H1 (cell line): ENCODE data around the gene DISC1. TPM values are rescaled to one million over a fixed set of nuclear protein-coding genes. Genes with fewer than 3 reads are reported as not detected.

Experiments
- CTCF ChIA-PET: fragments of 300-600 bp; sonication (Branson Sonifier 250); formaldehyde crosslinking; loops from one replicate; lab custom pipeline; 2021; ENCODE audit not compliant: partially characterized antibody; lab: Charles Lee
- POLR2A ChIA-PET: fragments of 300-600 bp; sonication (Branson Sonifier 250); formaldehyde crosslinking; loops from one replicate; lab custom pipeline; 2021; ENCODE audit warnings: inconsistent platforms; ENCODE audit not compliant: partially characterized antibody; lab: Charles Lee
- DNase-seq, 2 experiments: peaks; one replicate each; pipeline versions ENCODE4 v3.0.0 to v3.0.0-alpha.2; 2010 to 2022; ENCODE audit warnings: low spot score in 2 of 2, low read depth in 1 of 2, mixed read lengths in 1 of 2
- FAIRE-seq: peaks from 2 replicates; lab custom pipeline; 2011; peaks lifted over from hg19 to GRCh38; lab: Jason Lieb, UNC
- H2AFZ ChIP-seq: 2 replicates; pipeline ENCODE4 v1.8.1; 2012; ENCODE audit warnings: low read length, inconsistent platforms
- H2AK5ac ChIP-seq: 2 replicates; pipeline ENCODE4 v1.6.1; 2013; ENCODE audit warnings: low read depth, low read length
- H2BK120ac ChIP-seq: replicated peaks from 2 replicates; pipeline ENCODE3; 2013; ENCODE audit warnings: low read depth, low read length, inconsistent platforms
- H2BK12ac ChIP-seq: 2 replicates; pipeline ENCODE4 v1.6.1; 2013; ENCODE audit warnings: low read depth, low read length
- H2BK15ac ChIP-seq: 2 replicates; pipeline ENCODE4 v1.6.1; 2013; ENCODE audit warnings: low read length
- H2BK20ac ChIP-seq: 2 replicates; pipeline ENCODE4 v1.6.1; 2013; ENCODE audit warnings: low read length
- H2BK5ac ChIP-seq: 2 replicates; pipeline ENCODE4 v1.6.1; 2013; ENCODE audit warnings: low read depth, low read length
- H3K14ac ChIP-seq: 2 replicates; pipeline ENCODE4 v1.6.1; 2013; ENCODE audit warnings: inconsistent platforms; ENCODE audit not compliant: insufficient read length
- H3K18ac ChIP-seq: 2 replicates; pipeline ENCODE4 v1.6.1; 2013; ENCODE audit warnings: low read length; ENCODE audit errors: extremely low read depth
- H3K23ac ChIP-seq: 2 replicates; pipeline ENCODE4 v1.6.1; 2013; ENCODE audit warnings: inconsistent platforms; ENCODE audit not compliant: insufficient read length
- H3K23me2 ChIP-seq: 2 replicates; pipeline ENCODE4 v1.6.1; 2013; ENCODE audit warnings: low read depth, low read length
- H3K27ac ChIP-seq: 2 replicates; pipeline ENCODE4 v1.6.1; 2011; ENCODE audit warnings: low read depth, low read length, inconsistent platforms
- H3K27me3 ChIP-seq, 4 experiments: replicated peaks in 1 of 4; 1 replicate in 1 of 4; 2 replicates in 3 of 4; pipeline versions ENCODE4 v1.6.1 to v1.8.1; 2011 to 2013; ENCODE audit warnings: low read length in 3 of 4, mild to moderate bottlenecking in 3 of 4, inconsistent platforms in 2 of 4, mixed read lengths in 2 of 4, moderate library complexity in 1 of 4; ENCODE audit not compliant: control insufficient read depth in 3 of 4, insufficient read depth in 3 of 4; ENCODE audit errors: extremely low read depth in 1 of 4
- H3K36me3 ChIP-seq, 4 experiments: 2 replicates each; pipeline versions ENCODE4 v1.6.1 to v1.8.1; 2011 to 2013; ENCODE audit warnings: mild to moderate bottlenecking in 4 of 4, low read length in 3 of 4, moderate library complexity in 2 of 4, control low read depth in 1 of 4, inconsistent platforms in 1 of 4; ENCODE audit not compliant: insufficient read depth in 4 of 4, control insufficient read depth in 2 of 4
- H3K4ac ChIP-seq: replicated peaks from 2 replicates; pipeline ENCODE3; 2013; ENCODE audit warnings: low read length, low read depth, mixed read lengths, inconsistent platforms; ENCODE audit not compliant: insufficient read length
- H3K4me1 ChIP-seq, 4 experiments: replicated peaks in 1 of 4; 1 replicate in 1 of 4; 2 replicates in 3 of 4; pipeline versions ENCODE4 v1.6.1 to v1.8.1; 2011 to 2013; ENCODE audit warnings: low read length in 3 of 4, inconsistent platforms in 2 of 4, mixed read lengths in 1 of 4; ENCODE audit not compliant: insufficient read depth in 4 of 4, control insufficient read depth in 3 of 4
- H3K4me2 ChIP-seq, 2 experiments: 2 replicates each; pipeline versions ENCODE4 v1.6.1 to v1.8.1; 2011 to 2013; ENCODE audit warnings: low read depth in 2 of 2, low read length in 2 of 2, control low read depth in 1 of 2, inconsistent platforms in 1 of 2, mild to moderate bottlenecking in 1 of 2; ENCODE audit not compliant: insufficient read depth in 1 of 2
- H3K4me3 ChIP-seq, 4 experiments: fragments of 200-600, 300-600 bp in 1 of 4; sonication (generic), shearing (Covaris generic), sonication (Bioruptor Twin) in 1 of 4; 2 replicates each; pipeline versions ENCODE4 v1.5.1 to v1.8.1; 2011 to 2016; ENCODE audit warnings: low read length in 4 of 4, low read depth in 3 of 4, control low read depth in 2 of 4, inconsistent platforms in 2 of 4, mild to moderate bottlenecking in 2 of 4, mixed read lengths in 1 of 4, moderate library complexity in 1 of 4; ENCODE audit not compliant: insufficient read depth in 2 of 4; ENCODE audit errors: extremely low read depth in 1 of 4
- H3K56ac ChIP-seq: replicated peaks from 2 replicates; pipeline ENCODE3; 2013; ENCODE audit warnings: low read depth, mild to moderate bottlenecking, mixed read lengths, low read length, inconsistent platforms; ENCODE audit not compliant: insufficient read length
- H3K79me1 ChIP-seq: 2 replicates; pipeline ENCODE4 v1.6.1; 2013; ENCODE audit warnings: low read depth, low read length, control low read depth
- H3K79me2 ChIP-seq, 2 experiments: 2 replicates each; pipeline versions ENCODE4 v1.6.1 to v1.8.1; 2012 to 2013; ENCODE audit warnings: low read length in 2 of 2, mild to moderate bottlenecking in 2 of 2, inconsistent platforms in 1 of 2; ENCODE audit not compliant: insufficient read depth in 2 of 2, control insufficient read depth in 1 of 2
- H3K9ac ChIP-seq, 4 experiments: replicated peaks in 1 of 4; 1 replicate in 1 of 4; 2 replicates in 3 of 4; pipeline versions ENCODE4 v1.6.1 to v1.8.1; 2011 to 2013; ENCODE audit warnings: low read depth in 3 of 4, low read length in 3 of 4, control low read depth in 2 of 4, mild to moderate bottlenecking in 2 of 4, moderate library complexity in 2 of 4, inconsistent platforms in 1 of 4; ENCODE audit errors: extremely low read depth in 1 of 4
- H3K9me3 ChIP-seq, 2 experiments: 2 replicates each; pipeline versions ENCODE4 v1.6.1 to v1.8.1; 2012 to 2013; ENCODE audit warnings: mild to moderate bottlenecking in 2 of 2, moderate library complexity in 2 of 2, control low read depth in 1 of 2, inconsistent platforms in 1 of 2, low read depth in 1 of 2, low read length in 1 of 2, mixed read lengths in 1 of 2; ENCODE audit not compliant: insufficient read depth in 2 of 2
- H4K20me1 ChIP-seq, 2 experiments: replicated peaks in 1 of 2; 2 replicates each; pipeline versions ENCODE3 to v1.8.1; 2011 to 2013; ENCODE audit warnings: inconsistent platforms in 2 of 2, low read length in 2 of 2, mild to moderate bottlenecking in 1 of 2; ENCODE audit not compliant: insufficient read depth in 2 of 2, control insufficient read depth in 1 of 2
- H4K5ac ChIP-seq: 2 replicates; pipeline ENCODE4 v1.6.1; 2013; ENCODE audit warnings: low read length, low read depth, mixed read lengths, inconsistent platforms; ENCODE audit not compliant: insufficient read length
- H4K8ac ChIP-seq: 2 replicates; pipeline ENCODE4 v1.8.0; 2013; ENCODE audit warnings: mild to moderate bottlenecking, moderate library complexity, low read length, inconsistent platforms; ENCODE audit not compliant: insufficient read depth; ENCODE audit errors: extremely low read depth
- H4K91ac ChIP-seq: replicated peaks from 2 replicates; pipeline ENCODE3; 2013; ENCODE audit warnings: low read length, mixed read lengths, inconsistent platforms; ENCODE audit not compliant: insufficient read length
- CEBPB ChIP-seq: IDR thresholded peaks from 2 replicates; pipeline ENCODE4 v1.6.1; 2012; ENCODE audit warnings: low read depth, low read length
- E2F6 ChIP-seq: IDR thresholded peaks from 2 replicates; pipeline ENCODE4 v1.6.1; 2012; ENCODE audit warnings: inconsistent platforms
- EZH2 ChIP-seq: fragments of 200-600 bp; sonication (generic); IDR thresholded peaks from 2 replicates; pipeline ENCODE4 v1.7.1; 2012; ENCODE audit warnings: low read depth, mild to moderate bottlenecking, moderate library complexity, low read length, inconsistent platforms; ENCODE audit not compliant: severe bottlenecking
- GABPA ChIP-seq: IDR thresholded peaks from 2 replicates; pipeline ENCODE4 v1.6.1; 2011; ENCODE audit warnings: mild to moderate bottlenecking, low read length, moderate library complexity, borderline replicate concordance; ENCODE audit not compliant: insufficient read depth
- SP1 ChIP-seq: IDR thresholded peaks from 2 replicates; pipeline ENCODE4 v1.6.1; 2011; ENCODE audit warnings: low read depth, low read length
- USF2 ChIP-seq: IDR thresholded peaks from 2 replicates; pipeline ENCODE4 v1.6.1; 2011; ENCODE audit warnings: low read length, improper control_type of control experiment
- WGBS, 2 experiments: shearing (Covaris generic) in 1 of 2; methylation state at CpG; one replicate each; pipeline versions ENCODE4 v1.1.6 to v1.1.7; 2013 to 2015; ENCODE audit warnings: low lambda C conversion rate in 2 of 2, mixed read lengths in 2 of 2, inconsistent platforms in 1 of 2, low coverage in 1 of 2, missing lambda C conversion rate in 1 of 2; ENCODE audit not compliant: insufficient replicate concordance in 2 of 2, insufficient coverage in 1 of 2, insufficient read length in 1 of 2; ENCODE audit errors: extremely low coverage in 1 of 2, missing lambda C conversion rate in 1 of 2; 5-methylcytosine and 5-hydroxymethylcytosine counted together
- polyA plus RNA-seq, 7 experiments: library from polyadenylated mRNA; depleted of rRNA in 3 of 7; stranded (reverse) in 5 of 7; unstranded in 2 of 7; fragments of >200 nt in 5 of 7; fragments of 200-250 nt in 2 of 7; gene quantifications; 1 replicate in 5 of 7; 2 replicates in 1 of 7; 4 replicates in 1 of 7; pipeline versions ENCODE4 v1.2.1 to v1.2.3, GENCODE V29; 2011 to 2013; ENCODE audit warnings: missing spikeins in 2 of 7, mixed read lengths in 2 of 7
- total RNA-seq: library from RNA; stranded (reverse); fragmentation: NEBNext Ultra II Directional; extraction: Animal tissue kit (Norgen Biotek cat#: 25700); gene quantifications from 2 replicates; pipeline ENCODE4 v1.2.1, GENCODE V29; 2021

The DISC1 gene
- total and polyA plus RNA-seq, 2 of the 8 experiments (the other 6 are each of a cell fraction or from before 2014, with no cell fraction given) = 1.1 to 3.5 TPM

- DNase-seq (no peak), FAIRE-seq (peak; percentile 79)
- no peak overlapping the region for H3K14ac ChIP-seq
- H3K4ac ChIP-seq = no peak overlapping the region
- H2BK120ac ChIP-seq = no peak overlapping the region
- no peaks in the 10 kb centered on the region for H4K20me1 ChIP-seq
- no peak overlapping the region for H2BK12ac ChIP-seq
- H3K4me1 ChIP-seq = no peaks in the 10 kb centered on the region
- H2BK20ac ChIP-seq = no peak overlapping the region
- no peak overlapping the region for H2BK5ac ChIP-seq
- no peaks in the 10 kb centered on the region for H3K79me1 ChIP-seq
- no peak overlapping the region for H2AFZ ChIP-seq
- no peaks in the 10 kb centered on the region for H3K9me3 ChIP-seq
- POLR2A ChIA-PET = no interaction called here
- TF ChIP-seq EZH2 = no peak
- no peak for TF ChIP-seq GABPA
- no peak for TF ChIP-seq E2F6
- TF ChIP-seq CEBPB = no peak
- TF ChIP-seq SP1 = no peak
- no peak for TF ChIP-seq USF2
- H2BK15ac ChIP-seq = no peak overlapping the region
- H3K36me3 ChIP-seq = no peaks in the 10 kb centered on the region
- no peak overlapping the region for H2AK5ac ChIP-seq
- H3K56ac ChIP-seq = no peak overlapping the region
- H3K27ac ChIP-seq = no peak overlapping the region
- H4K91ac ChIP-seq = no peak overlapping the region
- no peak overlapping the region for H3K18ac ChIP-seq
- H3K27me3 ChIP-seq = no peaks in the 10 kb centered on the region
- H3K23ac ChIP-seq = no peak overlapping the region
- H3K23me2 ChIP-seq = no peaks in the 10 kb centered on the region
- no peak overlapping the region for H3K9ac ChIP-seq
- CTCF ChIA-PET = no interaction called here
- no peak overlapping the region for H4K8ac ChIP-seq
- H4K5ac ChIP-seq = no peak overlapping the region
- H3K4me3 ChIP-seq = no peak overlapping the region
- WGBS, 2 experiments = 76% methylated on average over 1 of the region's 1 CpG; no CpG with 5 or more reads in 1 of the 2 experiments
- no peaks in the 10 kb centered on the region for H3K79me2 ChIP-seq
- no peak overlapping the region for H3K4me2 ChIP-seq
Measured at GRCh38 chr1:232074265-232074664, 447.7 kb downstream of the DISC1 start.
